Non-pigmented ciliary epithelial cell (primary cell): Measurements from ENCODE around the gene PRKG1.
"Not testable (repeated sequence)": the region's sequence is repeated elsewhere in the genome, so short reads cannot be mapped to it uniquely, and the experiment has no call there.

ENCODE experiments used
- DNase-seq: peaks from one replicate; pipeline ENCODE4 v3.0.0-alpha.2; 2010; ENCODE audit warnings: low read depth

PRKG1 gene

DNA sequence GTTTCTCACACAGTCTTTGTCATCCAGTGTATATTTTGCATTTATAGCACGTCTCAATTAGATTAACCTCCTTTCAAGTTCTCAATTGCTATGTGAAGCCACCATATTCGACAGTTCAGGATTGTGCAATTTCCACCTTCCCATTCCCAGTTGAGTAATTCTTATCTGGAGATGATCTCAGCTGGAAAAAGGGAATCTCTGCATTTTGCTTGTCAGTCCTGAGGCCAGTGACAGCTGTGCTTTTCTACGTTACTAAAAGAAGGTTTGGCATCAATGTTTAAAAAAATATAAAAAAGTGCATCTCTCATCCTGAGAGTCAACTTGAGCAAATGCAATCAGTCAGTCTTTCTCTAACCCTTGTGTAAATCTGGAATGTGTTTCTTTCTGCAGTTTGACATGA is 247.7 kb downstream of the PRKG1 start:
- DNase-seq, result no peak

DNA sequence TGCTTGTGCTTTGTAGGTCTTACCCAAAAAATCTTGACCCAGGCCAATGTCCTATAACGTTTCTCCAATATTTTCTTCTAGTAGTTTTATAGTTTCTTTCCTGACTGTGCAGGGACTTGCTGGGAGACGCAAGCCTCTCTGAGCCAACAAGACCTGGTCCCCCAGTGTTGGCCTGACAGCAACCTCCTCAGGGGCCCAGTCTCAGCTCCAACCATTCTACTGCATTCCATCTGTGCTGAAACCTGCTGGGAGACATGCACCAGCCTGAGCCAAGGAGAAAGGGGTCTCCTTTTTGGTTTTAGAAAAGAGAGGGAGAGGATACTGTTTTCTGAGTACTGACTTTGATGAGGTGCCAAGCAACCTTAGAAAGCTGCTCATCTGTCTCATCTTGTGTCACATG is 251.4 kb downstream of the PRKG1 start:
- no peak for DNase-seq

DNA sequence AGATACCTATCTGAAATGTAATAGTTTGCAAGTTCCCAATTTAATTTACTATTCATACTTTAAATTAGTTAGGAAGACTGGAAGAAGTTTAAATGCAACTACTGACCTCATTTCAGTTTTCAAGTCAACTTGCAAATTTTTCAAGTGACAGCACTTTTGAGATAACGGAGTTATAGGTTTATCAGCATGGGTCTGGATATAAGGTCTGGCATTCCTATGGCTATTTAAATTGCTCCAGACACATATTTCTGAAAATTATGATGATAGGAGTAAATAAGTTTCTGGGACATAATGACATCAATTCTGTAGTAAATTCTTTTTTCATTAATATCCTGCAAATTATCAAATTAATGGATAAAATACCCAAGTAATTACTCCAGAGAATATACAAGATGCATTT is 251.9 kb downstream of the PRKG1 start:
- DNase-seq, result no peak

DNA sequence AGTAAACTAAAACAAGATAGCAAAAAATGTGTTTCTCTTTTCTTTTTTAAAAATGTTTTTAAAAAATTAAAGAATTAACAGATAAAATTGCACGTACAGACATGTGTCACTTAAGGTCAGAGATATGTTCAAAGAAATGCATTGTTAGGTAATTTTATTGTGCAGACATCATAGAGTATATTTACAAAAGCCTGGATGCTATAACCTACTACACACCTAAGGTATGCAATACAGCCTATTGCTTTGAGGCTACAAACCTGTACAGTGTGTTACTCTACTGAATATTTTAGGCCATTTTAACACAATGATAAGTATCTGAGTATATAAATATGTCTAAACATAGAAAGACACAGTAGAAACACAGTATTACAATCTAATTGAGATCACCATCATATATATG is 253.1 kb downstream of the PRKG1 start:
- DNase-seq, result no peak

DNA sequence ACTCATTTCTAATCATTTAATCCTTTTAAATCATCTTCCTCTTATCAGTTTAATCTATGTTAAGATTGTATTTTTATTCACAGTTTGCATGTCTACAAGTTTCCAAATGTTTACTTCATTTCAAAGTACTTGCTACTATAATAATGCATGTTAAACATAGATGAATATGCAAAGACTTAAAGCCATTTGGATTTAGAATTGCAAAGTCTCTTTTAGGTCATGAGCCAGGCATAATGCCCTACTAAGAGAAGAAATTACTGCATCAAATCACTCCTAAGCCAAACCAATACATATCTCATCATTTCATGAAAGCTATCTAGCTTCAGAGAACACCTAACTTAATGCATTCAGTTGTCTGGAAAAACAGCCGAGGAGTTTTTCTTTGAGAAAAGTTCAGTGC is 266.1 kb downstream of the PRKG1 start:
- no peak for DNase-seq

DNA sequence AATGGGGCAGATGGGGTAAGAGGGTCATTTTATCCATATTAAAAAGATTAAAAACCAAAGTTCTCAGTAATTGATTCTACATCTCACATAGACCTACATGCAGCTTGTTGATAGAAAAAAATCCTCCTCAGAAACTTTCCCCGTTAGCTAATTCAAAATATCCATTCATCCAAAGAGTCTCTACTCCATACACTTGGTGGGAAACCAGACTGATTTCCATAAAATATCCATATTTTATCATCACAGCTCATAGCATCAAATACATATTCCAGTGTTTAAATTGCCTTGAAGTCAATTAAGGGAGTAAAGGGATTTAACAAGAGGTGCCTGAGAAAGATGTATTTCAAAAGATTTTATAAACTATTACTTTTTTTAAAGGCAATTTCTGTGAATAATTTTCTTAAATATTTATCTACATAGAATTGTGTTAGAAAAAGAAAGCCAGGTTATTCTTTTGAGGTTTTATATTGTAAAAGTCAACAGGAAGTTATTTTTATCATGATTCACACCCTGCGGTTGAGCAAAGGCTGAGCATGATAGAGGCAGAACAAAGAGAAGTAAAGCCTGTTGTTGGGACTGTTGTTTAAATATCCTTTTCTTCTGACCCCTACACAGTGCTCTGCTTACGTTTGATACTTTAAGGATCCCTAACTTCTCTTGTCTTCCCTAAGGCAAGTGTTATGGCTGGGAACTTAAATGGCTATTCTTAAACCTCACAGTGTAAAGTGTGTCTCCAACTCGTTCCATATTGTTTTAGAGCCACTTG is 266.7 kb downstream of the PRKG1 start:
- peak; percentile 8 for DNase-seq

DNA sequence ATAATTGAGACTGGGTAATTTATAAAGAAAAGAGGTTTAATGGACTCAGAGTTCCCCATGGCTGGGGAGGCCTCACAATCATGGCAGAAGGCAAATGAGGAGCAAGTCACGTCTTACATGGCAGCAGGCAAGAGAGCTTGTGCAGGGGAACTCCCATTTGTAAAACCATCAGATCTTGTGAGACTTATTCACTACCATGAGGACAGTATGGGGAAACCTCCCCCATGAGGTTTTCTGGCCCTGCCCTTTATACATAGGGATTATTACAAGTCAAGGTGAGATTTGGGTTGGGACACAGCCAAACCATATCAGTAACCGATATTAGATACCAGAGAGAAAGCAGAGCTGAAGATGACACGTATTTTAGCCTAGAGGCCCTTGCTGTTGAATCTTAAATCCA is 267.5 kb downstream of the PRKG1 start:
- not testable (repeated sequence) for DNase-seq

DNA sequence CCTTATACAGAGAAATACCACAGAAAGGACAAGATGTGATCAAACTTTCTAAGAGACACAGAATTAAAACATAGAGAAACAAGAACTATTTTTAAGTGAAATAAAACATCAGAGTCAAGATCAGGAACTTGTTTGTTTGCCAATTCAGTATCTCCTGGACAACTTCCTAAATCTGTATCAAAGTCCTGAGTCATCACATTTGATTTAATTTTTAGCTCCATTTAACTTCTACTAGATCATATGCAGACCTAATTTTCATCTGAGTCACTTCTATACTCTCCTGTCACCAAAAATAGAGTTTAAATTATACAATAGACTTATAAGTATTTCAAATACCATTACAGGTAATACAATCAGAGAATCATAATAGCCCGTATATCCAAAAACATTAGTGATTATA is 268.1 kb downstream of the PRKG1 start:
- DNase-seq, result no peak

DNA sequence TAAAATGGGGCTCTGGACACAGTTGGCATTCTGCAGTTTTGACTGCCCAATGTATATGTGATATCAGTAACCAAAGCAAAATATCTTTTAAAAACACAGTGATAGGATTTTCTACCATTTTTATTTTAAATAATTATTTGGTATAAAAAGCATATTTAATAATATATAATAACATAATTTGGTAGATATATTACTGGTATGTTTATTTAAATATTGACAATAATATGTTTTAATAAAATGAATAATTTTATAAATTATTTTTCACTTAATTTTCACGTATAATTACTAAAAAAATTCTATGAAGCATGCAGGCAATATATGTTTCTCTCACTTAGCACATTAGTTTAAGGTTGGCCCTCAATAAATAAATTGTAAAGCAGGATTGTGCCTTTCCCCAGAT is 269.1 kb downstream of the PRKG1 start:
- no peak for DNase-seq

DNA sequence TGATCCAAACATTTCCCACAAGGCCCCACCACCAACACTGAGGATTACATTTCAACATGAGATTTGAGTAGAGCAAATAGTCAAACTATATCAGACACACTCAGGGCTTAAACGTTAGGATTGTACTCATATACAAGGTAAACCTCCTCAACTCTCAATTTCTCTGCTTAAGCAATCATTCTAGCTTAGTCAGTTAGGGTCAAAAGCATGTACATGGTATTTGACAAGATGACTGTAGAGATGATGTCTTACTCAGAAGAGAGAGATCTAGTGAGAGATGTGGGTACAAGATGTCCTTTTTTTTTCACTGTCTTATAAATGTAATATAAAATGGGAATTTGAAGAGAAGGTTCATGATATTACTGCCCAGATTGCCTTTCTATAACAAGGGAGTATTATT is 270.1 kb downstream of the PRKG1 start:
- no peak for DNase-seq

DNA sequence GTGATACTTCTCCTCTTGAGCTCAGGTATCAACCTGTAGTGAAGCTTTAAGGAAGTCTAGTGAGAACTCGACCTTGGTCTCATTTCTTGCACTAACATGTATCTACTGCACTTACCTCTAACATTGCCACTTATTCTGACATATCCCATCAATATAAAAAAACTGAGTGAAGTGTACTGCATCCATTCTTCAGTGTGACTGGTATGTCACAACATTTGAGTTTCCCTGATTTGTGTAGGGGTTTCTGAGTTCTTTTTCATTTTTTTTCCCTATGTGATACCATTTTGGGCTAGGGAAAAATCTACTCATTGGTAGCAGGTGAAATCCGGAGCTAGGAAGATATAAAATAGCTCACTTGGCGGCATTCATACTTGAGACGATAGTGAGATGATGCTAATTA is 274.3 kb downstream of the PRKG1 start:
- no peak for DNase-seq

DNA sequence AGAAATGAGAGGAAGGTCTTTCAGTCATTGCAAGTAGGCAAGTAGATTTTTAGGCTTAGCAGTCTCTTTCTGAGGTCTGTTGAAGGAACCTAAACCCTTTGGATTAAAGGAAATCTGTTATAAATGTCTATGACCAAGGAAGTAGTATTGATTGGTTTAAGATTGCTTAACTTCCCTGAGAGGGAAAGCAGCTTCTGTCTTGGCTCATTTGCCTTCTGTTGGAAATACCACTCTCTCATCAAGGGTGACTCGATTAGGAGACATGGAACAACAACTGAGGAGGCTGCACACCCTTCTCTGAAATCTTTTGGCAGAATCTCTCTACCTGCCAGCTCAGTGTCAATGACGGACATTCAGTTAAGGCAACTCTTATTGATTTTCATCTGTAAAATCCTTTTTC is 282.9 kb downstream of the PRKG1 start:
- DNase-seq, result no peak

DNA sequence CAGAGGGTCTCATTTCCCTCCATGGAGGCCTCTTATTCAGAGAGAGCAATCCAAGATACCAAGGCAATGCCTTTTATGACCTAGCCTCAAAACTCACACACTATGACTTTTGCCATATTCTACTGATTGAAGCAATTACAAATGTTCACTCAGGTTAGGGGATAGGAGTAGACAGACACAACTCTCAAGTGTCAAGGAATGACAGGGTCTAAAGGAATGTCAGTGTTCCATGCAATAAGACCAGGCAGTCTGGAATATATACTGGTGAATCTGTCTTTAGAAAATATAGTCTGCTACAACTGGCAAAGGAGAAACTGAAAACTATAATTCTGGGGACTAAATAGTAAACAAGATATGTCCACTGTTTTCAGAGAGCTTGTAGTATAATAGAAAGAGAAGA is 283.9 kb downstream of the PRKG1 start:
- DNase-seq, result no peak

DNA sequence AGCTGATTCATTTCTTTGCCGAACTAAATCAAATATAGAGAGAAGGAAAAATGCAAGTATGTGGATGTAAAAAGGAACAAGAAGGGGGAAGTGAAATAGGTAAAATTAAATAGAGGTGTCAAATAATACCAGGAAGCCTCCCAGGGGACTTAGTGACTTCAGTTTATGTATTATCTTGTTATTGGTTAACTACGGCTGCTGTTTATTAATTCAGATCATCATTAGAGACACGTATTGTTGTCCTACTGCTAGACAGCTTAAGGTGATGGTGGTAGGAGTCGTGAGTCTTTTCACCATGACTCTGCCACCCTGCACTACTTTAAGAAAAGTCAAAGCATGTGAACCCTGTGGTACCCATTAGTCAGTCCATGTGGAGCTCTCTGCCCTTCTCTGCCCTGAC is 289.1 kb downstream of the PRKG1 start:
- no peak for DNase-seq

DNA sequence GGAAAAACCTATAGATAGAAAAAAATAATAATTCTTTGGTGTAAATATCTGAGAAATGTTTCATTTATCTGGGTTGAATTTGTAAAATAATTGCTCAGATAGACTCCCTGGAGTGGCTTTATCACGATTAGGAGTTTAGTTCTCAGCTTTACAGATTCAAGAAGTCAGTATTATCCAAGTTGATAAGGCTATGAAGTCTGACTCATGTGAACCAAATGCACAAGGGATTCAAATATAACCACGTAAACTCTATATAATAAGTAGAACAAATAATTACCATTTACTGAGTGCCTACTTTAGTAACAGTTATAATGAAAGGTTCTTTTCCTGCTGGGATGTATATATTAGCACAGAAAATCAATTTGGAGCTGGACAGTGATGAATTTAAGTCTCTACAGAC is 290.4 kb downstream of the PRKG1 start:
- DNase-seq, result no peak

DNA sequence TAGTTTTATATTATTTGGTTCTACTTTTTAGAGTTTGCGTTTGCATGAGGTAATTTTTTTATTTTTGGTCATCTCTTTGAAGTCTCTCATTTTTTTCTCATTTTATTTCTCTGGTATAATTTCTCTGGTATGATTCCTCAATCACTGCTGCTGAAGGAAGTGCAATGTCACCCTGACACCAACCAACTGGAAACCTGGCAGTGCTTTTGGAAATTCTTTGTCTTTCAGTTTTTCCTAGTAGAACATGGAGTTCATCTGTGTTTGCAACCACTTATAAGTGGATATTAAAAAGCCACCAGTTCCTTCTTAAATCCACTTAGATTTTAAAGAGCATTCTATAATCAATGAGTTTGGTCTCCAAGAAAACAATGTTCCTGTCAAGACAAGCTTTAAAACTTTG is 291.8 kb downstream of the PRKG1 start:
- no peak for DNase-seq

DNA sequence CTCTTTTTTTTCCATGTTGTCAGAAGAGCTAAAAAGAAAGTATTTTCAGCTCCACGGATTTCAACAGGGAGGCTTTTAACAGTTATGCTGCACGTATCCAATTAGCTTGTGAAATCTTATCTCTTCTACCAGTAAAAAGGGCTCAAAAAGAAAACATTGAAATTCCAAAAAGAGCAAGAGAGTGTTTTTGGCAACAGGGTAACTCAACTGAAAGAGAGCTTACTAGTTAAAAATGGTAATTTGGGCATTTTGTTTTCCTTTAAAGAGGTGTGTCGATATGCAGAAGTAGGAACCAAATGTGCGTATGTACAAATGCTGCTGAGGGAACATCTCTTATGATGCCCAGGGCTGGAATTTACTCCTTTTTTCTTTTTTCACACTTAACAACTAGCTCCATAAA is 292.8 kb downstream of the PRKG1 start:
- no peak for DNase-seq

DNA sequence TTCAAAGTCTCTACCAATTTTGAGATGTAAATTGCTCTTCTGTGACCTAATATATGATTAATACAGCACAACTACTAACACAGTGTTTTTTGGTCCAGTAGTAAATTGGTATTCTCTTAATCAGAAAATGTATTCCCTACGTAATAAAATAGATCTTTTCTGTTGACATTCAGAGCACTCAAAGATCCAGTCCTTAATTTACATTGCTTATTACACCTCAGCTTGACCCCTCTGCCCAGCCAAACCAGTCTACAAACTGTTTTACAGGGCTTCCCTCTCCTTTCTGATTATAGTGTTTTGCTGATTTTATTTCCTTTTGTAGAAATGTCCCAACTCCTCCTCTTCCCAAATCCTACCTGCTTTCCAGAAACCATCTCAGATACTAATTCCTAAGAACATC is 293.4 kb downstream of the PRKG1 start:
- DNase-seq, result no peak

DNA sequence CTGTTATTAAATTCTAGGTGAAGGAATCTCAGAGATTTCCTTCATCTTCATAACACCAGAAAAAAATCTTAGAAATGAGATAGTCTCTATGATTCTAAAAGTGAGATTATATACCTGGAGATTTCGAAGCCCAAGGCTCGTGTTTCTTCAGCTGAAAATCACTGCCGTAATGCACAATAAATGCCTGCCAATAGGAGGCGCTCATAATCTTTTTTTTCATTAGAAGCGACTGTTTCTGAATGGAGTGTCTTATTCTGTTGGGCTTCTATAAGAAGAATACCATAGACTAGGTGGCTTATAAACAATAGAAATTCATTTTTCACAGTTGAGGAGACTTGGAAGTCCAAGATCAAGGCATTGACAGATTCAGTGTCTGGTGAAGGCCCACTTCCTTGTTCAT is 294.7 kb downstream of the PRKG1 start:
- DNase-seq, result no peak

DNA sequence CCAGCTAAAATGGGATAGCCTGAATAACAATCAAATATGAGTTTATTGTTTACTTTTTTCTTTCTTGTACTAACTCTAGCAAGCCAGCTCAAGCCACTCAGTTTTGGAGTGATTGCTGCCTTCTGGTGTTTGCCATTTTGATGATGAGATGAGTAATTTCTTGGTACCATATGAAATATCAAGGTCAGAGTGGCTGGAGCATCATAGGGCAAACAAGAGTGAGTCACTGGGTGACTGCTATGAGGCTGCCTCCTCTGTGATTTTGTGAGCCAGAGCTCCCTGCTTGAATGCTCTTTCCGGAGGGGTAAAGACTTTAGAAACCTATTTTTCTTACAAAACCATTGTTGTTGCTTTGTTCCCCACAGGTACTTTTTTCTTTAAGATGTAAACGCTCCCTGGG is 295.6 kb downstream of the PRKG1 start:
- peak; percentile 6 for DNase-seq

DNA sequence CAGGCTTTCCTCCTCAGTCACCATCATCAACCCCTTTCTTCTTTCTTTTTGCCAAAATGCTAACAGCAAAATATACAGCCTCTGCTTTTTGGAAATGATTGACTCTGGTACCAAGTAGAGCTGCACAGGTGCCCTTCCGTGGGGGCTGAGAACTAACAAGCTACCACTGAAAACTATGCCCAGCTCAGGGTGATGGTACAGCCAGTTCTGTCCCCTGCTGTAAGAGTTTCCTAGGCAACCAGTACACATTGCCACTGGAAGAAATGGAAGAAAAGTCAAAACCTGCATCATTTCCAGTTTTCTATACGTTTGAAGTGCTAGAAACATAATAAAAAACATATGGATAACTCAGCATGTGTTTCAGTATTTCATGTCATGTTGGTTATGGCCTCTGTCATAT is 297.5 kb downstream of the PRKG1 start:
- no peak for DNase-seq

DNA sequence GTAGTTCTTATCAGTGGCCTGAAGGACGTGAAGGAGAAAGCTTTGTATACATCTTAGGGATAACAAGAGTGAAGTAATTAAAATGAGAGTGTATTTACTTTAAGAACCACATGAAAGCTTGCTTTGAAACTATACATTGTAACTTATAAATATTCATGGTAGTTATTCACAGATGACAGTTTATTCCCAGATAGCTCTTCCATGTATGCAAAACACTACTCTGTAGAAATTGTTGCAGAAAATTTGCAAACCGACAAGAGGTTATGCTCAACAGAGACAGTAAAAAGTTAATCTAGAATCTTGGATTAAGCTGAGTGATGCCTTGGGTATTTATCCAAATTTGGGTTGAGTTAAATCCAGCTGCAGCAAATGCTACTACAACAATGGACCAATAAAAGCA is 301.5 kb downstream of the PRKG1 start:
- DNase-seq, result no peak

DNA sequence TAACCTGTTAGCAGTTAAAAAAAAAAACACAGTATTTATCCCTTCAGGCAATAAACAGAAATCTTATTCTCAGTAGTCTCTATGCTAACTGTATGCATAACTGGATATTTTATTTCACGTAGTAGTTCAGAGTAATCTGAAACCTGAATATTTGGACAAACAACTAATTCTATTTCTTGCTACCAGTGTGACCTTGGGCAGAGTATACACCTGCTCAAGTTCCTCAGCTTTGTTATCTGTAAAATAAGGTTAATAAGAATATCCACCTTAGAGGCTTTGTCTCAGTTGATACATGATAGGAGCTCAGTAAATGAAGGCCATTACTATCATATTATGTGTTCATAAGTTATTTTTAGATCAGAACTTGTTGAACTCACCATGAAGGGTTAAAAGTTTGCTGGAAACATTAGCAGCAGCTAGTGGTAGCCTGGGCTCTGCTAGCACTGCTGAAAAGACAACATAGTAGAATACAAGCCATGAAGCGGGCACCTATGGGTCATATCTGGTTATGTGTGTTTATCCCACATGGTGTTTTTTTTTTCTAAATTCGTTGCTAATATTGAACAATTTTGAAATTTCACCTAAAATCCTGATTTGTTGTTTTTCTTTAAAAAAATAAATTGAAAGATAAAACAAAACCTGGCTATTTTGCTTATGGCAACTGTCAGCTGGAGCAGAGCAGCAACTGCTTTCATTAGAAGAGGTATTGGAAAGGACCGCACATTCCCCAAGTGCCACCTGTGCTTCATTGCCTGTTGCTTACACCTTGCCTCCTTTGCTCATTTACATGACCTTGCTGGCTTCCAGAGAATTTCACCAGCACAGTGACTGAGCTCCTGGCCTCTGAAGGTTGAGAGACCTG is 303.0 kb downstream of the PRKG1 start:
- no peak for DNase-seq
